ENCODE results near the gene HERC5.
"Not testable (repeated sequence)": the region's sequence is repeated elsewhere in the genome, so short reads cannot be mapped to it uniquely, and the experiment has no call there.

HERC5 gene

GRCh38 chr4:88537709-88538108, 80.8 kb downstream of the HERC5 start:
- no peak overlapping the region for H3K4me3 ChIP-seq (ENCODE audit: low read depth, low read length)
- TF ChIP-seq CTCF (IDR thresholded peaks at IDR 0.05; ENCODE audit: control insufficient read depth, extremely low read depth, insufficient read depth) = no peak
- no peak for DNase-seq (ENCODE audit: low read depth)

- DNase-seq (ENCODE audit: low read depth) = peak; percentile 40
- TF ChIP-seq CTCF (IDR thresholded peaks at IDR 0.05; ENCODE audit: control insufficient read depth, extremely low read depth, insufficient read depth) = peak; percentile 84
- not testable (repeated sequence) for H3K4me3 ChIP-seq (ENCODE audit: low read depth, low read length)
Measured at GRCh38 chr4:88539322-88540068, 82.6 kb downstream of the HERC5 start.

- TF ChIP-seq CTCF (IDR thresholded peaks at IDR 0.05; ENCODE audit: control insufficient read depth, extremely low read depth, insufficient read depth) = no peak
- no peak overlapping the region for H3K4me3 ChIP-seq (ENCODE audit: low read depth, low read length)
- no peak for DNase-seq (ENCODE audit: low read depth)
Measured at GRCh38 chr4:88549815-88550214, 92.9 kb downstream of the HERC5 start.
